Thyroid gland (tissue), 4 donors: Measurements from ENCODE around the gene ZBTB16.

Source experiments
- POLR2A ChIP-seq, 2 donors: fragments of 450-650 bp; IDR thresholded peaks; one replicate each; pipeline ENCODE4 v1.6.1; 2017; ENCODE audit warnings: antibody characterized with exemption in 2 of 2, mild to moderate bottlenecking in 2 of 2, moderate library complexity in 1 of 2
- TF ChIP-seq, protein P1 (sequence below), 6 experiments: fragments of 200-600 bp in 3 of 6; fragments of 450-650 bp in 3 of 6; sonication (generic) in 3 of 6; IDR thresholded peaks; one replicate each; pipeline ENCODE4 v1.5.1; 2016 to 2019; ENCODE audit warnings: antibody characterized with exemption in 6 of 6, mild to moderate bottlenecking in 2 of 6, inconsistent platforms in 1 of 6, moderate library complexity in 1 of 6

DNA sequence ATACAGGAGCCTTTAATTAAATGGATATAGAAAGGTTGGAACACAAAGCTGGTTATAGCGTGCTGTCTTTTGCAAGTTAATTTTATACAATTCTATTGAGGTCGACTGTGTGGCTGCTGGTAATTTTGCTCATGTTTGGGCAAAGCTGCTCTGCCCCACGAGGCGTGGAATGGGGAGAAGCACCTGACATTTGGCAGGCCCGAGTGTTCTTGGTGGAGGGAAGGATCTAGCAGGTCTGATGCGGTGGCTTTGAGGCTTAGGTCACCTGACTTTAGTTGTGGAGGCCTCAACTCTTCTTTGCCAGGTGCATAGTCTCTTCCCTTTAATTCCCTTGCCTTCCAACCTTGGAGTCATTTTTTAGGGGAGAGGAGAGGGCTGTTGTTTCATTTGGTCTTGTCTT lies 97.3 kb downstream of the ZBTB16 start:
- TF ChIP-seq, protein P1, sequence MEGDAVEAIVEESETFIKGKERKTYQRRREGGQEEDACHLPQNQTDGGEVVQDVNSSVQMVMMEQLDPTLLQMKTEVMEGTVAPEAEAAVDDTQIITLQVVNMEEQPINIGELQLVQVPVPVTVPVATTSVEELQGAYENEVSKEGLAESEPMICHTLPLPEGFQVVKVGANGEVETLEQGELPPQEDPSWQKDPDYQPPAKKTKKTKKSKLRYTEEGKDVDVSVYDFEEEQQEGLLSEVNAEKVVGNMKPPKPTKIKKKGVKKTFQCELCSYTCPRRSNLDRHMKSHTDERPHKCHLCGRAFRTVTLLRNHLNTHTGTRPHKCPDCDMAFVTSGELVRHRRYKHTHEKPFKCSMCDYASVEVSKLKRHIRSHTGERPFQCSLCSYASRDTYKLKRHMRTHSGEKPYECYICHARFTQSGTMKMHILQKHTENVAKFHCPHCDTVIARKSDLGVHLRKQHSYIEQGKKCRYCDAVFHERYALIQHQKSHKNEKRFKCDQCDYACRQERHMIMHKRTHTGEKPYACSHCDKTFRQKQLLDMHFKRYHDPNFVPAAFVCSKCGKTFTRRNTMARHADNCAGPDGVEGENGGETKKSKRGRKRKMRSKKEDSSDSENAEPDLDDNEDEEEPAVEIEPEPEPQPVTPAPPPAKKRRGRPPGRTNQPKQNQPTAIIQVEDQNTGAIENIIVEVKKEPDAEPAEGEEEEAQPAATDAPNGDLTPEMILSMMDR (IDR thresholded peaks at IDR 0.05) = no peak
- TF ChIP-seq POLR2A (IDR thresholded peaks at IDR 0.05) = no peak
